ENCODE results near the gene DROSHA.

DROSHA gene

DNA sequence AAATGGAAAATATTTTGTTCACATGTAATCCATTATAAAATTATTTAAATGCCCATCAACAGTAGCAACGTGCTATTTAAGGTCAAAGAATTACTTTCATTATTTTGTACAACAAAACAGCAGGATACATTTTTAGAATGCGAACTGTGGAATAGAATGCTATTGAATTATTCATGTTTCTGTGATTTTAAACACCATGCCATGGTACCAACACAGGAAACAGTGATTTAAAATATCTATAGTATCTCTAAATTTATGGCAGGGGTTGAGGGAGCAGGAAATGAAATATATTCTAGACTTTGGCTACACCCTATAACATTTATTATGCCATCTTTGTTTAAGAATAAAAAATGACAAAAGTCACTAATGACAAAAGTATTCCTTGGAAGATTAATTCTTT, 62.4 kb downstream of the DROSHA start:
- no peak for DNase-seq (ENCODE audit: low read depth, low spot score)

DNA sequence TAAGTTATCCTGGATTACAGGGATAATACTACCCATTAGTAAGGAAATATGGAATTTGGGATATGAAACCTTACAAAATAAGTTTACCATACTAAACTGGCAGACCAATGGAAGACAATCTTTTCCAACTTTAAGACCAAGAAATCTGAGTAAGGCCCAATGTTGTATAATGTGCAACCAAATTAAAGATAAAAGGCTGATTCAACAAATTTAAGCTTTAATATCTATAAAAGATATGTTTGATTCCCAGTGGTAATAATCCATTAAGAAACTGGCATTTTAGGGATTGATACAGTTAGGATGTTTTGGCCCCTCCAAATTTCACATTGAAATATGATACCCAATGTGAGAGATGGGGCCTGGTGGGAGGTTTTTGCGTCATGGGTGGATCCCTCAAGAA, 66.6 kb downstream of the DROSHA start:
- no peak for DNase-seq (ENCODE audit: low read depth, low spot score)

DNA sequence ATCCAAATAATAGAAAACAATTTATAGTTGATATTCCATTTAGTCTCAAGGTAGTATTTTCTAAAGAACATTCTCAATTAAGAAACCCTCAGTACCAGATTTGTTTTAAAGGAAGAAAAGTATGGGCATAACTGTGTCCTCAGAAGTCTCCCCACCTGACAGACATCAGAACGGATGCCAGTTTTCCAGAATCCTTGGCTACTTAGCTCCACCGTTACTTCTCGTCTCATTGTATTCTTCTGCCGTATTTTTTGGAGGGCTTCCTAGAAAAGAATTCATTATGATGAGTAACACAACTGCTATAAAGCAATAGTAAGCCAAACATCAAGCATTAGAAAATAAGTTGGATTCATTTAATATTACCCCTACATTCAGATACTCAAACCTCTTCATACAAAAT, 67.8 kb downstream of the DROSHA start:
- peak; percentile 17 for DNase-seq (ENCODE audit: low read depth, low spot score)

DNA sequence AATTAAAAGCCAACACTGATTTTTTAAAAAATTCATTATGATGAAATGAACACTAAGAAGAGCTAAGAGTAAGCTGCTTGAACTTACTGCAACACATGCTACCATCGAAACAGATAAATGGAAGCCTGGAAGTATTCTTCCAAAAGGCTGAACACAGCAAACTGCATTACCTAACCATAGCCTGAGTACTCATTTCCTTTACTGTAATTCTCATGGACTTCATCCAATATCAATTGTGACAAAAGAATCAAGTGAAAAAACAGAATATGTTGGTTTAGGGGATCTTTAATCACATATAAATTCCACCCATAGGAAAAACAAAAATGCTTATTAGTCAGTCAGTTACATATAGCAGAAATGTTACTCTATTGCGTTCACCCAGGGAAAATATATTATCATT, 68.5 kb downstream of the DROSHA start:
- no peak for DNase-seq (ENCODE audit: low read depth, low spot score)

DNA sequence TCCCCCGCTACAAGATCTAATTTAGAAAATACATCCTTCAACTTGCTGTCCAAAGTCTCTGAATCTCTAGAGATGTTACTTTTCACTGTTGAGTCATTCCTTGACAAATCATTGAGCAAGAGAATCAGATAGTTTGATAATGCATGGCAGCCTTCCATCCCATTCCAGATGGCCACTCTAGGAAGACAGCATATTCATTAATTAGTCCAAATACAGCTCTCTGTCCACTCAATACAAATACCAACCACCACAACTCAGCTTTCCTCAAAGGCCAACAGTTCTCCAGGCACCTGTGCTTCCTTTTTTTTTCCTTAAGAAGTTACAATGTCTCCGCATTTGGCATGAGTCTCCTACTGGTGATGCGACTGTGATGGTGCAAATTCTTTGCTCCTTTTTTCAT, 72.3 kb downstream of the DROSHA start:
- no peak for DNase-seq (ENCODE audit: low read depth, low spot score)

DNA sequence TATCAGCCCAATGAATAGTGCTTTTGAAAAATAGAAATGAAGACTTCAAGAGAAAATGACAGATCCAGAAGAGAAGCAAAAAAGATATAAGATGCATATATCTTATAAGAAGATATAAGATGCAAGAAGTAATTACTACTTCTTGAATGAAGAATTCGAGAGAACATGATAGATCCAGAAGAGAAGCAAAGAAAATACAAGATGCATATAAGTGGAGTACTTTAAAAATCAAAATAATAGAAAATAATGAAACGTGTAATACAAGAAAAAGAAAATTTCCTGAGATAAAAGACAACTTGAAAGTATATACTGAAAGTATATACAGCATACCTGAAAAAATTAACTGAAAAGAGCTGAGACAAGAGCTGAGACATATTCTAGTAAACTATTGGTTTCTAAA, 76.7 kb downstream of the DROSHA start:
- DNase-seq (ENCODE audit: low read depth, low spot score): no peak

DNA sequence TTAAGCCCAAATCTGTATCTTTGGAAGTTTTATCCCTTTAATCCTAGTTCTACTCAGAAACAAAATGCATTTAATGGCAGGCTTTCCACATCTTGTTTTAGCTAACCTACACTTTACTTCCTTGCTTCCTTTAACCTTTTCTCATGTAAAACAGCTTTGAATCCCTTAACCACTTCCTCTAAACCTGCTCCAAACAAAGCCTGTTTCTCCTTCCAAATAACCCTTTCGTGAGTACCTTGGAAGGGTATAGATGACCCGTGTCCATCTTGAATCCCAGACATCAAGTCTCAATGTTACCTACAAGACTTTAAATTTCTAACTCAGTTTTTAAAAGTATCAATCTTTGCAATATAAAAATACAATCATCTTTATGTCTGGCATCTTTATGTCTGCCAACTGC, 78.4 kb downstream of the DROSHA start:
- no peak for DNase-seq (ENCODE audit: low read depth, low spot score)

DNA sequence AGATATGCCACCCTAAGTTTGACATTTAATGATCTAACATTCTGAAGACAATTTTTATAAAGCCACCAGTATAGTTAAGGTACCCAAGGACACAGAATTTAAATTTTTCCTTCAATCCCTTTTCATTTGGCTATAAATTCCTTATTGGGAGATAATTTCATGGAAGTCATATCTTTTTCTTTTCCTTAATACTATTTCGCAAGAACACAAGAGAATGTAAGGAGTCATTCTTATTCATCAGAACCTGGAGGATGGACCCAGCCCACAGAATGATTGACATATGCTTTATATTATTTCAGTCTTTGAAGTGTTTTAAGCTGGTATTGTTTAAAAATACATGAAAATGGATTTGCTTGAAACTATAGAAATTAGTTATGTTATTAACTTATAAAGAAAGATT, 79.6 kb downstream of the DROSHA start:
- no peak for DNase-seq (ENCODE audit: low read depth, low spot score)

DNA sequence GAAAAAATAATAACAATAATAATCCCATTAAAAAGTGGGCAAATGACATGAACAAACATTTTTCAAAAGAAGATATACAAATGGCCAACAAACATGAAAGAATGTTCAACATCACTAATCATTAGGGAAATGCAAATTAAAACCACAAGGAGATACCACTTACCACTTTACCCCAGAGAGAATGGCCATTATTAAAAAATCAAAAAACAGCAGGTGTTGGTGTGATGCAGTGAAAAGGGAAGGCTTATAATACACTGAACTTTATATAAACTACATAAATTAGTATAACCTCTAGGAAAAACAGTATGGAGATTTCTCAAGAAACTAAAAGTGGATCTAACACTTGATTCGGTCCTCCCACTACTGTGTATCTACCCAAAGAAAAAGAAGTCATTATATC, 81.9 kb downstream of the DROSHA start:
- no peak for DNase-seq (ENCODE audit: low read depth, low spot score)

DNA sequence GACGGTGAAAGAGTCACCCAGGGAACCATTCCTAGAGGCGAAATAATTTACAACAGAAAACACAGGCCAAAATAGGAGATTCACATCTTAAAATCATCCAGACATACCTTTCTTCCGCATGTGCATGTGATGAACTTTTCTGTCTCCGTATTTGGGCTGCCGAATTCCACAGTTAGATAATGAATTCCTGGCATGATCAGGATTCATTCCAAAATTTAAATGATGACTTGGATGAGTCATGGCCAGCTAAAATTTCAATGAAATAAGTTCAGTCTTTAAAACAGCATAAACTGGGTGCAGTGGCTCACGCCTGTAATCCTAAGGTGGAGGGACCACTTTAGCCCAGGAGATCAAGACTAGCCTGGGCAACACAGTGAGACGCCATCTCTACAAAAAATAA, 82.7 kb downstream of the DROSHA start:
- peak; percentile 39 for DNase-seq (ENCODE audit: low read depth, low spot score)

DNA sequence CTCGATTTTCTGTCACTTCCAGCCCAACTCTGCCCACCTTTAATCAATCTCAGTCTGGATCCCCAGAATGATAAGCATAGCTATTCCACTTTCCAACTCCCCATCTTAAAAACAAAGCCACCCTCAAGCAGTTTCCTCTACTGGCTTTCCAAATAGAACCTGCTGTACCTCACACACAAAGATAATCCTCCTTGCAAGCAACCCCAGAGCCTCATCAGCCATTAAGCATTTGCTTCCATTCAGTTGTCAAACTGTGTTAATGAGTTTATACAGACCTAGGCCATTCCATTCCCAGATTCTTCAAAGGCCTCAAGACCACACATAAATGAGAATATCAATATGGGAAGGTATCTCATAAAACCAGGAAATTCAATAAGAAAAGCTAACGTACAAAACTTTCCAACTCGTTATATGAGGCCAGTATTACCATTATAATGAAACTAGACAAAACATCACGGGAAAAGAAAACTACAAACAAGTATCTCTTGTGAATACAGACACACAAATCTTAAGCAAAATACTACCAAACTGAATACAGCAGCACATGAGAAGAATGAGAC, 86.8 kb downstream of the DROSHA start:
- DNase-seq (ENCODE audit: low read depth, low spot score): no peak

DNA sequence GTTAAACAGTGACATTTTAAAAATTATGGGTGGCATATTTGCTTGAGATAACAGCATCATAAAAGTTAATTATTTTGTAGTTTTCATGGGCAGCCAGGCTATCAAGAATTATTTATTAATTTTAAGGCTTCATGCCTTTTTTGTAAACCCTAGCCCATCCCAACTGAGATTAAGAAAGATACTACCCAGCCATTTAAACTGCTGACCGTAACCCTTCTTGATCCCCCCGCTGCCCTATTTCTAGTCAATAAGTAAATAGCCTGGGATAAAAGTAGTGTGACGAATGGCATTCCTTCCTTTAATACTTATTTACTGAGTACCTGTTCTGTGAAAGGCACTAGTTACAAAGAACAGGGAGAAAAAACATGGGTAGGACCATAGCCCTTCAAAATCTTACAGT, 88.3 kb downstream of the DROSHA start:
- DNase-seq (ENCODE audit: low read depth, low spot score): no peak

DNA sequence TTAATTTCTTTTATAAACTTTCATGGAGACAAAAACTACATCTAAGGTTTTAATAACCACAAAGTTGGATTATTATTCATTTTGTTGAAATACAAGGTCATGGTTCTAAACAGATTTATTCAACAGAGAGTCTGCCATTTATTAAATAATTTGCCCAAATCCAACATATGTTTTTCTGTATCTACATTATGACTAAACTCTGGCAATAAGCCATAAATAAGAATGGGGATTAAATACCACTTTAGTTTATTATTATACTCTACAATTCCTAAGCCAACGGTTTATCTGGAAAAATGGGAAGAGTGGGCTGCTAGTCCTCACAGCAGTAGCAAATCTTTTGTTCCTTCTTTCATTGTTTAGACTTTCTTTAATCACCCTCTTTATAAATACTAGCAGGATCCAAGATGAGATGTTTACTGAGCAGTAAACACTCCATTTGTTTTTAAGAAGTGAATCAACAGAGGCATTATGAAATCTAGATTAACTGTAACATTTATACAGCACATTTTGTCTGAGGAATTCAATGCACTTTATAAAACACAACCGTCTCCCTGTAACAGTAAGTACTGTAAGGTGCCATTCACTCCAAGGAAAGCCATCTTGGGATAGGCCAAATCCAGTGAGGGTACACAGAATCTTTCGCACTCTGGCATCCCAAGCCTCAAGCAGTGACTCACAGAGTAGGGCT, 89.7 kb downstream of the DROSHA start:
- no peak for DNase-seq (ENCODE audit: low read depth, low spot score)

DNA sequence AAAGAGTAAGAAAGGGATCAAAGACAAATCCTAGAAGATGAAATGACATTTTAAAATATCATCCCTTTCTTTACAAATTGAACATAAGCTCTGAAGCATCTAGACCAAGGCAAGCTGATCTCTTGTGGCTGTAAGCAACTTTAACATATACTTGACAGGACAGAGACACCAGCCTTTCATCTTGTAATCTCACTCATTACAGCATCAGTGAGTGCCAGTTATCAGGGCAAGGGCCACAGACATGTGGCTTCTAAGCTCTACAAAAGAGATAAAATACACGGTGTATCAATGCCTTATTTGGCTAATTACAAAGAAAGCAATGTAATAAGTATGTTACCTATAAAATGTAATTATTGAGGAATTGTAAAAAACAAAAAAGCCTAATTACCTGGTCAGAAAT, 95.0 kb downstream of the DROSHA start:
- DNase-seq (ENCODE audit: low read depth, low spot score): no peak

DNA sequence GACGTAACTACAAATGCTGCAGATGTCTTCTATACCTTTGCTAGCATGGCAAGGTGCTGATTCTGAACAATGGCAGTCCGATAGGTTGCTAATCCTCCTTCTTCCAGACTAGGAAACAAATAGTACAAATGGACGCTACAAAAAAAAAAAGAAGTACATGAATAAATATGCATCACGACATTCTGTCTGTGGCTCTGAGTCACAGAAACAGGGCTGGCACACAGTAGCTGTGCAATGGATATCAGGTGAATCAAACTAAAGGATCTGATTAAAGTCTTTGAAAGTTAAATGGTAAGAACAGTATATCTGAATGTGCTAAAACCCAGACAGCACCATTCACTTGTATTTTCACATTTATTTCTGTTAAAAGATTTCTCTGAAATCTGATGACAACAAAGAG, 96.2 kb downstream of the DROSHA start:
- DNase-seq (ENCODE audit: low read depth, low spot score): peak; percentile 45

DNA sequence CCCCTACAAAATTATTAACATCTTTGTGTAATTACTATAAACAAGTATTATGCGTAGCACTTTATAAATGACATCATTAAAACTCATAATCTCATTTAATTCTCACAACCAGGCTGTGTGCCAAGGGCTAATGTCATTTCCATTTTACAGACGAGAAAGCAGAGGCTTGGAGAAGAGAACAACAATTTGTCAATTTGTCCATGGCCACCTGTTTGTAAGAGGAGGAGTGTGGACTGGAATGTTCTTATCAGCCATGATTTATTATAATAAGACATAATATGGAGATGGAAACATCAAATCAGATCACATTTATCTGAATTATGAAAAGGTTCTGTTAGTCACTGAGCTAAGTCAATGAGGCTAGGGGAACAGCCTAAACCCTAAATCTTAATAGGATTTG, 97.0 kb downstream of the DROSHA start:
- DNase-seq (ENCODE audit: low read depth, low spot score): no peak

DNA sequence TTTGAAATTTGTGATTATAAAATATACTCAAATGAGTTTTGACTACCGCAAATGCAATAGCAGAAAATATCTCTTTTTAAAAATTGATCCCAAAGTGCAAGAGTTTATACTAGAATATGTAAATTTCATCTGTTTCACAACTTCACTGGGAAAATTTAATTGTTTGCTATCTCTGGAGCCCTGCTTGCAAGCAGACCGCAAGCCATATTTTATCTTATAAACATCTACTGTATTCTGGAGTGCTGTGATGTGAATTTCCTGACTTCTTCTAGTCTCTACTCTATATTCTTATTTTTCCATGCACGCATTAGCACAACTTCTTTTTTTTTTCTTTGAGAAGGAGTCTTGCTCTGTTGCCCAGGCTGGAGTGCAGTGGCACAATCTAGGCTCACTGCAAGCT, 98.7 kb downstream of the DROSHA start:
- DNase-seq (ENCODE audit: low read depth, low spot score): no peak

DNA sequence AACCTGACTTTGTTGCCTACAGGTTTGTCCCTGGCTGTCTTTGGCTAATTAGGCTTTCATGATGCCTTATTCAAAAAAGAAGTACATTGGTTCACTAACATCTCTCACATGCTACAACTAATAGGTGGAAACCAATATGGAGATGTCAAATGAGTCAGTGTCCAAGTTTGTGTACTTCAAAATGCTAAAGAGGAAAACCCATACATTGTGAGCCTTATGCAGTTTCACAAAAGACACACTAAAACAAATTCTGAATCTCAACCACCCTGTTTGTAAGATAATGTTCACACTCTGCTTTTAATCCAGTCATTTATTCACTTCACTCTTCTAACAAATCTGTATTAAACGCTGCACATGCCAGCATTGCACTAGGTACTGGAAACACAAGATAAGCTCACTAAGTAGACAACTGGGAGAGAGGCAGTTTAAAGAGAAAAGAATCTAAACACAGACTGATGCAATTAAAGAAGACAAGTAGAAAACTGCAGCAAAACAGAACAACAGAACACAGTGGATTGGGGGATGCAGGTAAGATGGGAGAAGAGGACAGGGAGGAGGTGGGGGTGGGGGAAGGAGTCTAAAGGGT, 104.1 kb downstream of the DROSHA start:
- DNase-seq (ENCODE audit: low read depth, low spot score): no peak

DNA sequence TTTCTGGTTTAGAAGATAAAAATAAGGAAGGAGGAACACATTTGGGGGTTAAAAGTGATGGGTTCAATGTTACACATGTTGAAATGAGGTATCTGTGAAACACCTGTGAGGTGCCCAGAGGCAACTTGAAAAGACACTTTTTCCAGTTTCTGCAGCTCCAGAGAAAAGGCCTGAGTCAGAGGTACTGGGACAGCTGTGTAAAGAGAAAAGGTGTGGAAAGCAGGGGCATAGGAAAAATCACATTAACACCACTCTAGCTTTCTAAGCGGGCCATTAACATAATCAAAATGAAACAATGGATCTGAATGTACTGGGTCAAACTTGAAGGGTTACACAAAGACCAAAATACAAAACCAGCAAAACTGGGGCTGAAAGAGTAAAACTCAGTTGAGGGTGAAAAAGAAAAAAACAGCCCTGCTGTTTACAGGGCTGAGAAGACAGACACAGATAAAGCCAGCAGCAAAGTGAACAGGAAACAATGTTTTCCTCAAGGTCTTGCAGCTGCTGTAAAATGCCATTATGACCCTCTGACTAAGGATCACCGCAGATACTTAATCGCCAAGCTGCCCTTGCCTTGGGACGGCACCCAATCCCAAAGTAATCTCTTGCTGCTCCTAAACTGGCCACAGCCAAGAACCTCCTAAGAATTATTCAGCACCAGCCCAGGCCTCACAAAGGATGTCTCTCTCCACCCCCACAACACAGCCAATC, 104.7 kb downstream of the DROSHA start:
- DNase-seq (ENCODE audit: low read depth, low spot score): no peak

DNA sequence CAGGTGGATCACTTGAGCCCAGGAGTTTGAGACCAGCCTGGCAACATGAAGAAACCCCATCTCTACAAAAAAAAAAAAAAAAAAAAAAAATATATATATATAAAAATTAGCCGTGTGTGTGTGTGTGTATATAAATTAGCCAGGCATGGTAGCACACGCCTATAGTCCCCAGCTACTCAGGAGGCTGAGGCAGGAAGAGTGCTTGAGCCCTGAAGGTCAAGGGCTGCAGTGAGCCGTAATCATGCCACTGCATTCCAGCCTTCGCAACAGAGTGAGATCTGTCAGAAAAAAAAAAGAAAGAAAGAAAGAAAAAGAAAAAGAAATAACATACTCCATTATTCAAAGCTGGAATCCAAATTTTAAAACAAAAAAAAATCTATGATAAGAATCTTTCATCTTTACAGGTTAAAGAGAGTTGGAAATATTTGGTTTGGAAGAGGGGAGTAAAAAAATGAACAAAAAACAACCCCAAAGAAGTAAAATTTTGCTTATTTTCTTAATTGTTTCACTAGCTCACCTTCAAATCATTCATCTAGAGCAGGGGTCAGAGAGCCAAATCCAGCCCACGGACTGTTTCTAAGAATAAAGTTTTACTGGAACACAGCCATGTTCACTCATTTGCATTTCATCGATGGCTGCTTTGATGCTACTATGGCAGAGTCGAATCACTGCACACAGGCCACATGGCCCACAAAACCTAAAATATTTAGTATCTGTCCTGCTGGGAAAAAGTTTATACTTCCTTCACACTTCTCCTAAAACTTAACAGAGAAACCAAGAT, 109.9 kb downstream of the DROSHA start:
- DNase-seq (ENCODE audit: low read depth, low spot score): peak; percentile 11

DNA sequence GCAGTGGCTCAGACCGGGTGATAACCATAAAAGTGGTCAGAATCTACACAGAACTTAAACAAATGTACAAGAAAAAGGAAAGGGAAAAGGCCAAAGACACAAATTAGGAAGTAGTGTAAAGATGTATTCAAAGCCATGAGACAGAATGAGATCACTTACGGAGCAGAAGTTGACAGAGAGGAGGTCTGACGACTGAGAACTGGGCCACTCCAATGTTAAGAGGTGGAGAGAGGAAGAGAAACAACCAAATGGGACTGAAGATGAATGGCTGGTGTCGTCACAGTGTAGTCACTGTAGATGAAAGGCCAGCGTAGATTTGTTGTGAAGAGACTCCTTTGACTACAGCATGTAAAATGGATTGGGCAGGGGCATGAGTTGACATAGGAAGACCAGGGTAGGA, 114.4 kb downstream of the DROSHA start:
- DNase-seq (ENCODE audit: low read depth, low spot score): no peak

DNA sequence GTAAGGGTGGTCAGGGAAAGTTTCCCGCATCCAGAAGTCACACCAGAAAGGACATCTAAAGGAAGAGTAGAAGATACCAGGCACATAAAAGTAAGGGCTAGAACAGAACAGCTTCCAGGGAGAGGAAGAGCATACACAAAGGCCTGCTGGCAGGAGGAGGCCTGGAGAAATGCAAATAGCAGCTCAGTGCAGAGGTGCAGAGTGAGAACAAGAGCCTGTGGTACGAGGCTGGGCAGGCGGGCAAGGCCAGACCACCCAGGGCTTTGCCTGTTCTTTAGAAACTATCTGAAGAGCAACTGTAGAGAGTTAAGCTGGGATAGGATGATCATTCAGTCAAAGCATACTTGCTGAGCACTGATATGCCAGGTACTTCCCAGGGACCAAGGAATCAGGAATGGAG, 115.3 kb downstream of the DROSHA start:
- no peak for DNase-seq (ENCODE audit: low read depth, low spot score)

All from astrocyte of the hippocampus (primary cell).